GM13977 (cell line): ENCODE data around the gene PRPS2.

ENCODE experiments used
- DNase-seq: peaks from one replicate; pipeline ENCODE4 v3.0.0; 2012; ENCODE audit warnings: low spot score
- CTCF ChIP-seq: IDR thresholded peaks from 2 replicates; pipeline ENCODE4 v1.5.1; 2012; ENCODE audit warnings: mild to moderate bottlenecking, control low read depth; ENCODE audit not compliant: insufficient read depth; ENCODE audit errors: extremely low read depth, missing control alignments
- in situ Hi-C: fragments of 300-500 bp; cut with MboI; formaldehyde crosslinking; loops from one replicate; pipeline ENCODE4 v1.12.0; 2022; ENCODE audit warnings: low sequenced_read_pairs, low pct_unique_long_range_greater_than_20kb, mixed read lengths, inconsistent platforms; ENCODE audit not compliant: unreplicated experiment

PRPS2 gene

GRCh38 chrX:12819222-12819621, 28.0 kb downstream of the PRPS2 start:
- in situ Hi-C loops = loop anchor here (25.0 kb wide), 1 partner anchor 668 kb away; no protein-coding TSS in a partner anchor
- no peak for DNase-seq
- no peak for TF ChIP-seq CTCF

- TF ChIP-seq CTCF = no peak
- no peak for DNase-seq
- in situ Hi-C loops = loop anchor here (5.0 to 25.0 kb wide), 2 partner anchors 72 to 667 kb away; no protein-coding TSS in a partner anchor
These were observed 29.5 kb downstream of the PRPS2 start for GRCh38 chrX:12820737-12821136.

GRCh38 chrX:12824944-12825343, 33.7 kb downstream of the PRPS2 start:
- TF ChIP-seq CTCF = peak; percentile 15
- in situ Hi-C loops = loop anchor here (5.0 to 25.0 kb wide), 2 partner anchors 67 to 662 kb away; no protein-coding TSS in a partner anchor
- no peak for DNase-seq

GRCh38 chrX:12825801-12826200, 34.6 kb downstream of the PRPS2 start:
- in situ Hi-C loops = no loop called here
- no peak for DNase-seq
- no peak for TF ChIP-seq CTCF

GRCh38 chrX:12843061-12843667, 52.0 kb downstream of the PRPS2 start:
- DNase-seq = no peak
- in situ Hi-C loops = no loop called here
- TF ChIP-seq CTCF = no peak

- in situ Hi-C loops = no loop called here
- TF ChIP-seq CTCF = no peak
- peak; percentile 40 for DNase-seq
These were observed 52.6 kb downstream of the PRPS2 start for GRCh38 chrX:12843668-12844279.
